GM12878 (cell line): ENCODE measurements around the gene KISS1R. TPM values are rescaled to one million over a fixed set of nuclear protein-coding genes. Genes with fewer than 3 reads are reported as not detected.

Experiments
- BHLHE40 ChIP-seq, 2 experiments: fragments of 450-650 bp in 1 of 2; IDR thresholded peaks; 2 replicates each; pipeline ENCODE4 v1.6.1; 2011 to 2017; ENCODE audit warnings: low read depth in 2 of 2, borderline replicate concordance in 1 of 2, improper control_type of control experiment in 1 of 2, low read length in 1 of 2, mild to moderate bottlenecking in 1 of 2
- CEBPB ChIP-seq, 2 experiments: fragments of 150-350 bp in 1 of 2; IDR thresholded peaks; 2 replicates each; pipeline ENCODE4 v1.6.1; 2012 to 2014; ENCODE audit warnings: low read depth in 2 of 2, low read length in 2 of 2, borderline replicate concordance in 1 of 2, inconsistent platforms in 1 of 2
- CEBPZ ChIP-seq: fragments of 150-350 bp; IDR thresholded peaks from 2 replicates; pipeline ENCODE4 v1.6.1; 2016; ENCODE audit warnings: low read depth, low read length
- CHD1 ChIP-seq: IDR thresholded peaks from 2 replicates; pipeline ENCODE4 v1.6.1; 2012; ENCODE audit warnings: low read depth, low read length, improper control_type of control experiment
- E2F4 ChIP-seq: IDR thresholded peaks from 2 replicates; pipeline ENCODE4 v1.6.1; 2012; ENCODE audit warnings: low read depth, low read length, improper control_type of control experiment
- RELA ChIP-seq: fragments of 450-650 bp; IDR thresholded peaks from 2 replicates; pipeline ENCODE4 v1.8.0; 2014; ENCODE audit warnings: borderline replicate concordance; ENCODE audit not compliant: partially characterized antibody
- REST ChIP-seq: IDR thresholded peaks from 2 replicates; pipeline ENCODE4 v1.6.1; 2012; ENCODE audit warnings: mild to moderate bottlenecking, low read depth, low read length
- ZNF207 ChIP-seq: fragments of 450-650 bp; IDR thresholded peaks from 2 replicates; pipeline ENCODE4 v1.6.1; 2014; ENCODE audit warnings: antibody characterized with exemption, mild to moderate bottlenecking, borderline replicate concordance
- ZZZ3 ChIP-seq: IDR thresholded peaks from 2 replicates; pipeline ENCODE4 v1.6.1; 2011; ENCODE audit warnings: low read depth; ENCODE audit not compliant: control insufficient read depth, insufficient read length
- polyA plus RNA-seq, 11 experiments: library from polyadenylated mRNA; depleted of rRNA in 4 of 11; unstranded in 6 of 11; stranded (reverse) in 5 of 11; fragments of >200 nt; fragmentation: Nextera tagmentation in 4 of 11; fragmentation: Illumina TruSeq in 1 of 11; extraction: Ambion mirVana in 4 of 11; extraction: Trizol in 1 of 11; gene quantifications; 1 replicate in 1 of 11; 2 replicates in 10 of 11; pipeline versions ENCODE4 v1.2.1 to v1.2.3, GENCODE V29; 2011 to 2016; ENCODE audit warnings: inconsistent platforms in 2 of 11, missing spikeins in 2 of 11, low read depth in 1 of 11
- total RNA-seq, 4 experiments: library from RNA; depleted of rRNA in 3 of 4; stranded (reverse); fragments of >200 nt in 3 of 4; fragmentation: Illumina TruSeq in 1 of 4; extraction: Trizol in 1 of 4; gene quantifications; 2 replicates each; pipeline versions ENCODE4 v1.2.1 to v1.2.3, GENCODE V29; 2013 to 2021

KISS1R gene
- total and polyA plus RNA-seq, 10 of the 15 experiments (the other 5 are each of a cell fraction or from before 2014, with no cell fraction given), result 0.13 to 2.7 (median 1.4) TPM; not detected in 3

GRCh38 chr19:928471-929202, 11.5 kb downstream of the KISS1R start (continued):
- no peak for TF ChIP-seq REST
- TF ChIP-seq CEBPB (IDR thresholded peaks at IDR 0.05; ENCODE audit: borderline replicate concordance in 1 of 2, low read depth in 2 of 2, low read length in 2 of 2), result no peak
- no peak for TF ChIP-seq CHD1
- TF ChIP-seq ZZZ3, result no peak
- no peak for TF ChIP-seq E2F4
- no peak for TF ChIP-seq CEBPZ
- no peak for TF ChIP-seq RELA
- TF ChIP-seq ZNF207, result no peak
- TF ChIP-seq BHLHE40 (IDR thresholded peaks at IDR 0.05; ENCODE audit: borderline replicate concordance in 1 of 2, low read depth in 2 of 2, low read length in 1 of 2), result no peak
